IMR-90 (cell line): ENCODE results near the gene MARVELD3.
"Not testable (repeated sequence)": the region's sequence is repeated elsewhere in the genome, so short reads cannot be mapped to it uniquely, and the experiment has no call there.

Experiments used
- CEBPB ChIP-seq: IDR thresholded peaks from 2 replicates; pipeline ENCODE4 v1.6.1; 2012; ENCODE audit warnings: low read depth, low read length, improper control_type of control experiment
- MAZ ChIP-seq: IDR thresholded peaks from 2 replicates; pipeline ENCODE4 v1.6.1; 2012; ENCODE audit warnings: low read depth, mild to moderate bottlenecking, low read length, improper control_type of control experiment, moderate library complexity, borderline replicate concordance
- MXI1 ChIP-seq: IDR thresholded peaks from 2 replicates; pipeline ENCODE4 v1.6.1; 2012; ENCODE audit warnings: low read depth, mild to moderate bottlenecking, low read length, moderate library complexity, borderline replicate concordance
- POLR2A ChIP-seq: IDR thresholded peaks from 2 replicates; pipeline ENCODE4 v1.6.1; 2012; ENCODE audit warnings: mild to moderate bottlenecking, low read depth, low read length
- RAD21 ChIP-seq: IDR thresholded peaks from 2 replicates; pipeline ENCODE4 v1.6.1; 2012; ENCODE audit warnings: low read length, improper control_type of control experiment
- RCOR1 ChIP-seq: IDR thresholded peaks from 2 replicates; pipeline ENCODE4 v1.6.1; 2012; ENCODE audit warnings: mild to moderate bottlenecking, low read length, improper control_type of control experiment; ENCODE audit not compliant: insufficient replicate concordance
- RFX5 ChIP-seq: IDR thresholded peaks from 2 replicates; pipeline ENCODE4 v1.8.0; 2012; ENCODE audit warnings: low read depth, mild to moderate bottlenecking, low read length, moderate library complexity
- SMC3 ChIP-seq: fragments of 150-350 bp; IDR thresholded peaks from 2 replicates; pipeline ENCODE4 v1.6.1; 2016; ENCODE audit warnings: low read depth, mild to moderate bottlenecking, antibody characterized with exemption, low read length, moderate library complexity
- USF2 ChIP-seq: fragments of 150-350 bp; IDR thresholded peaks from 2 replicates; pipeline ENCODE4 v1.6.1; 2017; ENCODE audit warnings: mild to moderate bottlenecking, antibody characterized with exemption, low read length, low read depth
- TF ChIP-seq, protein P1 (sequence below): conservative IDR thresholded peaks from 2 replicates; pipeline ENCODE4 v1.5.1; 2012; ENCODE audit warnings: mild to moderate bottlenecking, low read depth, low read length, improper control_type of control experiment

- not testable (repeated sequence) for TF ChIP-seq POLR2A, MAZ, RCOR1, RAD21, MXI1, RFX5, USF2, CEBPB, SMC3
- TF ChIP-seq, protein P1, sequence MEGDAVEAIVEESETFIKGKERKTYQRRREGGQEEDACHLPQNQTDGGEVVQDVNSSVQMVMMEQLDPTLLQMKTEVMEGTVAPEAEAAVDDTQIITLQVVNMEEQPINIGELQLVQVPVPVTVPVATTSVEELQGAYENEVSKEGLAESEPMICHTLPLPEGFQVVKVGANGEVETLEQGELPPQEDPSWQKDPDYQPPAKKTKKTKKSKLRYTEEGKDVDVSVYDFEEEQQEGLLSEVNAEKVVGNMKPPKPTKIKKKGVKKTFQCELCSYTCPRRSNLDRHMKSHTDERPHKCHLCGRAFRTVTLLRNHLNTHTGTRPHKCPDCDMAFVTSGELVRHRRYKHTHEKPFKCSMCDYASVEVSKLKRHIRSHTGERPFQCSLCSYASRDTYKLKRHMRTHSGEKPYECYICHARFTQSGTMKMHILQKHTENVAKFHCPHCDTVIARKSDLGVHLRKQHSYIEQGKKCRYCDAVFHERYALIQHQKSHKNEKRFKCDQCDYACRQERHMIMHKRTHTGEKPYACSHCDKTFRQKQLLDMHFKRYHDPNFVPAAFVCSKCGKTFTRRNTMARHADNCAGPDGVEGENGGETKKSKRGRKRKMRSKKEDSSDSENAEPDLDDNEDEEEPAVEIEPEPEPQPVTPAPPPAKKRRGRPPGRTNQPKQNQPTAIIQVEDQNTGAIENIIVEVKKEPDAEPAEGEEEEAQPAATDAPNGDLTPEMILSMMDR, result not testable (repeated sequence)
These were observed 35.9 kb upstream of the MARVELD3 start for GRCh38 chr16:71590071-71590470.
